GM19043 (cell line): Measurements from ENCODE around the gene WDR55.
"Not testable (repeated sequence)": the region's sequence is repeated elsewhere in the genome, so short reads cannot be mapped to it uniquely, and the experiment has no call there.

Source experiments
- ATAC-seq: cut with Tn5 transposase; IDR thresholded peaks from one replicate; pipeline ENCODE4 v1.9.1; 2021; ENCODE audit warnings: low read depth; ENCODE audit not compliant: unreplicated experiment

WDR55 gene

GRCh38 chr5:140664359-140665119 is at the start of gene WDR55:
WDR55 (plus strand) TSS chr5:140664904; CDS start chr5:140664913, 9 bp downstream.
- peak; percentile 96 for ATAC-seq

- ATAC-seq: no peak
Observed at GRCh38 chr5:140622301-140622700, 42.4 kb upstream of the WDR55 start.

- ATAC-seq: not testable (repeated sequence)
Observed at GRCh38 chr5:140623061-140623460, 41.6 kb upstream of the WDR55 start.

- not testable (repeated sequence) for ATAC-seq
Observed at GRCh38 chr5:140624886-140625285, 39.8 kb upstream of the WDR55 start.

- no peak for ATAC-seq
Observed at GRCh38 chr5:140627972-140628371, 36.7 kb upstream of the WDR55 start.

- no peak for ATAC-seq
Observed at GRCh38 chr5:140628711-140629110, 36.0 kb upstream of the WDR55 start.

GRCh38 chr5:140630292-140631035 is 34.2 kb upstream of the WDR55 start:
- no peak for ATAC-seq

GRCh38 chr5:140631036-140631417 is 33.7 kb upstream of the WDR55 start:
- ATAC-seq: no peak

GRCh38 chr5:140631831-140632365 is 32.8 kb upstream of the WDR55 start:
- peak; percentile 34 for ATAC-seq

- ATAC-seq: peak; percentile 50
Observed at GRCh38 chr5:140632366-140633020, 32.2 kb upstream of the WDR55 start.

- ATAC-seq: peak; percentile 13
Observed at GRCh38 chr5:140633021-140633471, 31.7 kb upstream of the WDR55 start, which contains the start of gene CD14. CD14 (minus strand) TSS chr5:140633175; CDS start chr5:140633071, 104 bp downstream.

- no peak for ATAC-seq
Observed at GRCh38 chr5:140633501-140633900, 31.2 kb upstream of the WDR55 start.

- ATAC-seq: no peak
Observed at GRCh38 chr5:140634103-140634502, 30.6 kb upstream of the WDR55 start.

GRCh38 chr5:140635291-140636257 is 29.1 kb upstream of the WDR55 start:
- ATAC-seq: no peak

- ATAC-seq: no peak
Observed at GRCh38 chr5:140637371-140638100, 27.2 kb upstream of the WDR55 start.

- ATAC-seq: not testable (repeated sequence)
Observed at GRCh38 chr5:140638898-140639147, 25.9 kb upstream of the WDR55 start.

- ATAC-seq: peak; percentile 93
Observed at GRCh38 chr5:140639148-140639981, 25.3 kb upstream of the WDR55 start, which contains the start of gene TMCO6. TMCO6 (plus strand) TSS chr5:140639451; CDS start chr5:140639528, 77 bp downstream.

GRCh38 chr5:140641716-140642115 is 23.0 kb upstream of the WDR55 start:
- ATAC-seq: no peak
